GM19193 (cell line): ENCODE data around the gene GPA33.

Experiments
- POLR2A ChIP-seq: IDR thresholded peaks from 4 replicates; pipeline ENCODE4 v1.6.1; 2011; ENCODE audit not compliant: insufficient read depth, insufficient read length; ENCODE audit errors: extremely low read depth

Gene GPA33

GRCh38 chr1:167126317-167126716 is 36.1 kb upstream of the GPA33 start:
- TF ChIP-seq POLR2A = no peak

DNA sequence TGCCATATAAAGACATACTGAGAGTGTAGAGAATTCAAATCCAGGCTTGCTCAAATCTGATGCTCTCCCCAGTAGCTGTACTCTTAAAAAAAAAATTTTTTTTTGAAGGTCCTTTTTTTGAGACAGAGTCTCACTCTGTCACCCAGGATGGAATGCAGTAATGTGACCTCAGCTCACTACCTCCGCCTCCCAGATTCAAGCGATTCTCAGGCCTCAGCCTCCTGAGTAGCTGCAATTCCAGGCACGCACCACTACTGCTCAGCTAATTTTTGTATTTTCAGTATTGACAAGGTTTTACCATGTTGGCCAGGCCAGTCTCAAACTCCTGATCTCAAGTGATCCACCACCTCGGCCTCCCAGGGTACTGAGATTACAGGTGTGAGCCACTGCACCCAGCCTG is 32.4 kb upstream of the GPA33 start:
- no peak for TF ChIP-seq POLR2A

DNA sequence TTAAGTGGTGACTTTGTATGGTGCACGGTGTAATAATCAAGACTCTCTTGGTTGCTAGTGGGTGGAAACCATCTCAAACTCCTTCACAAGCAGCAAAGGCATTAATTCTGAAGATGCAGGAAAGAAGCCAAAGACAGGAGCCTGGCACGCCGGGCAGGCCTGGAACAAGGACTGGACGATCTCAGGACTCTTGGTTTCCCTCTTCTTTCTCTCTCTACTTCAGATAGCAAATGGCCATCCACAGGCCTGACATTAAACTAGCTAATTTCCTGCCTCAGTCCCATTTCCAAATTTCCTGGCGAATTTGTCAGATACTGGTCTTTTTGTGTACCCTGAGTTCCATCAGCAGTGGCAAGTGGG is 31.9 kb upstream of the GPA33 start:
- TF ChIP-seq POLR2A = no peak

DNA sequence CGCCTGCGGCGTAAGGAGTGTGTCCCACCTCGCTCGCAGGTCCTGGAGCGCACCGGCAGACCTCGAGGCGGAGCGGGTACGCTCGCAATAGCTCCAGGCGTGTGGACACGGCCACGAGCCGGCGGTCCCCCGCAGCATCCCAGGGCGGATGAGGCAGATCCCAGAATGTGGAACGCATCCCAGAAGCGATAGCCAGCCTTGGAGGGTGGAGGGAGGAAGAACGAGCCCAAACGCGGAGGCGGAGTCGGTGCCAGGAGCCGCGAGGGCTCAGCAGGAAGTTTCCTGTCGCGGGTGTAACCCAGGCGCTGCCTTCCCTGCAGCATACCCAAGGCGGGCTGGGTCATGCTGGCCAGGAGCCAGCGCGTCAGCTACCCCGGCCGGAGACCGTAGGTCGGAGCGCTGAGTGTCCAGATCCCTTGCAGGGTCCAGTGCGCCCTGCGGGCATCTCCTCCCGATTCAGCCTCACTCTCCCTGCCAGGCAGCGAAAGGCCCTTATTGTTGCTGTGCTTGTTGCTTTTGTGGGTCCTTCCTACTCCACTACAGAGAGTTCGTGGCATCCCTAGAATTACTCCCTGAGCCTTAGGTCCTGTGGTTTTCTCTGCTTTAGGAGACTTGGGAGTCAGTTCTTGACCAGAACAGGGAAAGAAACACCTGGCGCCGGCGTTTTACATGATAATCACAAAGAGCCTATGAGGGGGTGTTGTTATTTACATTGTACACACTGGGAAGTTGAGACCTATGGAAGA is 31.4 kb upstream of the GPA33 start:
- no peak for TF ChIP-seq POLR2A

- no peak for TF ChIP-seq POLR2A
Observed at GRCh38 chr1:167120899-167121298, 30.7 kb upstream of the GPA33 start.

- no peak for TF ChIP-seq POLR2A
Observed at GRCh38 chr1:167119696-167120095, 29.5 kb upstream of the GPA33 start.

GRCh38 chr1:167118188-167118587 is 28.0 kb upstream of the GPA33 start:
- no peak for TF ChIP-seq POLR2A

- TF ChIP-seq POLR2A = no peak
Observed at GRCh38 chr1:167117225-167117624, 27.0 kb upstream of the GPA33 start.

DNA sequence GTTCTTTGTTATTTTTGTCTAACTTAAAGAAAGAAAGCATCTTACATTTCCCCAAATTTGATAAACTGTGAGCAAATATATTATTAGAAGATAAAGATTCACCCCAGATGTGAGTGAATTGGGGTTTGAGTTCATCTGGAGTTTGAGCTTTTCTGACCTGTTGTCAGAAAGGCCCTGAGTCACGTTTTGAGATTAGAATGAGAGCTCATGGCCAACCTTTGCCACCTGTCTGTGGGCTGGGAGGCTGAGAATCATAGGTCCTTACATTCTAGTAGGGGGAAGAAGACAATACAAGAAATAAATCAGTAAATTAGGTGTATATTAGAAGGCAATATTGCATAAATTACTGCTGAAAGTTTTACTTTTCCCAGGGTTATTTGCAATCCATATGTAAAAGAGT is 26.0 kb upstream of the GPA33 start:
- TF ChIP-seq POLR2A = no peak

DNA sequence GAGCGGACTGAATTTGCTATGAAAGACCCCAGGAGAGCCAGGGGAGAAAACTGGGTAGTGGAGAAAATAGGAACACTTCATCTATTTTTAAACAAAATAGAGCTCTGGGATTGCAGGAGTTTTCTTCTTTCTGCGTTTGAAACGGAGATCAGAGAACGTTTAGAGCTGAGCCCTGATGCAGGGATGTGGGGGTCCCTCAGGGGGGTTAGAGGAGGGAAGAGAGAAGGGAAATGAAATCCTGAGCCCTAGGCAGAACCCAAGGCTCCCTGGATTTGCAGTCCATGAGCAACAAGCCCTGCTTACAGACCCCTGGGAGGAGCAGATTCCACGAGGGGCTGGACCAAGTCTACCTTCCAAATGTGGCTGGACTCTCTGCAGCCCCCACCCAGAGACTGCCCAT is 25.5 kb upstream of the GPA33 start:
- no peak for TF ChIP-seq POLR2A

DNA sequence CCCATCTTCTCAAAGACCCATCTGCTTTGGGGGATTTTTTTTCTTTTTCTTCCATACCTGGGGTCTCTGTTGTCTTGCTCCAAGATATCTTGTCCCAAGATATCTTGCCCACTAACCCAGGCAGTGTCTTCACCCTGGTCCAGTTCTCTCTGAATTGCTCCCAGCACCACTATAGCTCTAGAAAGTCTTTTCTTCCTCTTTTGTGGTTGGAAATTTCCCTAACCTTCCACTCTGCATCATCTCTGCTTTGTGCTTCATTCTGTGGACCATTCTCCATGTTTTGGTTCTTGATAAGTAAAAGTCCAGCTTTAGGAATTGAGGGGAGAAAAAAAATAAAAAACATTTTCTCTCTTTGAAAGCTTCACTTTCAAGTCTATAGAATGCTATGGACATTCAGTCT is 24.5 kb upstream of the GPA33 start:
- TF ChIP-seq POLR2A = no peak

DNA sequence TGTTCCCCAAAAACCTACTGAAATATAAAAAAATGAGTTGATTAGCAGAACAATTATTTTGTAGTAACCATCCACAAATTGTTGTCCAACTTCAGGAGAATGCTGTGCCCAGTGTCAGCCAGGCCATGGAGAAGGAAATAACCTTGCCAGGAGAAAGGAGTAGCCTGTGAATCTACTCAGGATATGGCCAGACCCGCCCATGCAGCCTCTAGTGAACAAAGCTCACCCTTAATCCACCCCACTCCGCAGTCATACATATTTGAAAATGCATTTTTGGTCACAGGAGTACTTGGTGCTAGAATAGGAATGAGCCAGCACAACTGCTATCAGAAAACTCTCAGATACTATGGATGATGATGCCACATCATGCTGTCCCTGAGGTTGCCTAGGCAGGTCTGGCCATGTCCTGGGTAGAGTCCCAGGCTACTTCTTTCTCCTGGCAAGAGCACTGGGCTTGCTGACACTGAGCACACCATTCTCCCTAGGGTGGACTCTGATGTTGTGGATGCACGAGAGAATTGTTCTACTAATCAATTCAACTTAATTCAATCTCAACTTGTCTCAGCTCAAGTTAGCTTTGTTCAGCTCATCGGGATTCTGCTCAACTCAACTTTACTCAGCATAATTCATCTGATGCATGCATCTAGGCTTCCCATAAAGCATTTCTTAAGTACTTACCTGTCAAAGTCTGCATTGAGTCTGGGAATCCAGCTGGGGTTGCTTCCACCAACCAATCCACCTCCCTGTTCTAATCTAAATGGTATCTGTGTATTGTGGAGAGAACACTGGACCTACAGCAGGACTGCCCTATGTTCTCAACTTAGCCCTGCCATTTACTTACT is 21.9 kb upstream of the GPA33 start:
- no peak for TF ChIP-seq POLR2A

DNA sequence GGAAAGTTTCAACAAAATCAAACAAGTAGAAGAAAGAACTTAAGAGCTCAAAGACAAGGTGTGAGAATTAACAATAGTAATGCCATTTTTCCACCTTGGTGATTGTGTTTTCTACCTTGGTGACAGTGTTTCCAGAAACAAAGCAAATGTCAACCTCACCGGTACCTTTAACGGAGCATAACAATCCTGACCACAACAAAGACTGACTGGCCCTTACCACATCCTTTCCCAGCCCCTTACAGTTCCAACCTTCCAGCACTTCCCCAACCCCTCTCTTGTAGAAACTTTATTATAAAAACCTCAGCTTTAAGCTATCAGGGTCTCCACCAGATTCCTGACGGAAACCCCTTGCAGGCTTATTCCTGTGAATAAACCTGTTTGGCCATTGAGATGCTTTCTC is 20.4 kb upstream of the GPA33 start:
- no peak for TF ChIP-seq POLR2A

DNA sequence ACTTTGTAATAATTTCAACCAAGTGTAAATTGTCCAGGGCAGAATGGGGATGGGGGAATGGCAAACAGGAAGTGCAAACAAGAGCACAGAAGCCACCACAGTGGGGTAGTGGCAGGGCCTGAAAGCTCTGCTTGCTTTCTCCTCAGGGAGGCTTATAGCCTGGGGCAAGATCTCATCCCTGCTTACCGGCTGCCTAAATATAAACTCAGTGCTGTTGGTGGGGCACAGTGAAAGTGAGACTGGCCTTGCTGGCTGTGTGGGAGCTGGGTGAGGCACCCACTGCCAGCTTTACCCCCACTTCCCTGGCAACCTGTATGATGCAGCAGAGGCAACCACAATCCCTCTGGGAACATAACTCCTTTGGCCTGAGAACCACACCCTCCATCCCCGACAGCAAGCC is 18.9 kb upstream of the GPA33 start:
- no peak for TF ChIP-seq POLR2A

- no peak for TF ChIP-seq POLR2A
Observed at GRCh38 chr1:167107456-167107855, 17.3 kb upstream of the GPA33 start.

DNA sequence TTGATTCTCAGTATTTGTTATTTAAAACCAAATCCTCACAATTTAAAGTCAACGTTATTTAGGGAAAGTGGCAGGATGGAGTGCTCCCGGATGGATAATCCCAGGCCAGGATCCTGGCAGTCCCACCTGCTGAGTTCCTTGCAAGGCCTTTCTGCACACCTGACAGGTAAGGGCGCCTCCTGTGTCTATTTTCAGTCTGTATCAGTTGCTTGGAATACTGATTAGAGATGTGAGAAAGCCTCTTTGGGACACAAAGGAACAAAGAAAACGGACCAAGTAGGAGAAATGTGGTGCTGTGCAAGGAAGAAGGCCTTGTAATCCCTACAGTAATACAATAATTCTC is 15.9 kb upstream of the GPA33 start:
- no peak for TF ChIP-seq POLR2A
